Measurements from ENCODE around the gene FA2H. TPM values are rescaled to one million over a fixed set of nuclear protein-coding genes. Genes with fewer than 3 reads are reported as not detected.
"Not testable (repeated sequence)": the region's sequence is repeated elsewhere in the genome, so short reads cannot be mapped to it uniquely, and the experiment has no call there.

FA2H gene
- 1 to 10 TPM in 1 of 3 donors, under 1 TPM in 1, not detected in 1; 0.33 to 1.8 TPM for total RNA-seq

- H3K27ac ChIP-seq: peak within 1 kb of the TSS; percentile 35
- no peaks in the 10 kb centered on the region for H3K36me3 ChIP-seq
- DNase-seq (ENCODE audit: low spot score in 2 of 2): peak; percentile 87
- peak within 1 kb of the TSS; percentile 25 to 74 (median 61) for H3K4me3 ChIP-seq
- no peaks in the 10 kb centered on the region for H3K9me3 ChIP-seq
- intact Hi-C loops (cut with DNase I; ENCODE audit: low total_unique reads): no loop called here
- H3K4me1 ChIP-seq: no peaks in the 10 kb centered on the region
- H3K27me3 ChIP-seq: no peaks in the 10 kb centered on the region
- TF ChIP-seq POLR2A (IDR thresholded peaks at IDR 0.05) (no peak), CTCF (IDR thresholded peaks at IDR 0.05) (peak in 2 of 3 donors; percentile 25 to 28)
Measured at GRCh38 chr16:74774223-74775139, at the start of gene FA2H. Gene FA2H (minus strand): TSS chr16:74774820. CDS start chr16:74774755, 65 bp downstream.

GRCh38 chr16:74817851-74818250, 43.2 kb upstream of the FA2H start:
- H3K27me3 ChIP-seq: no peaks in the 10 kb centered on the region
- H3K27ac ChIP-seq: no peak overlapping the region
- no peak for DNase-seq (ENCODE audit: low spot score in 2 of 2)
- no peaks in the 10 kb centered on the region for H3K9me3 ChIP-seq
- intact Hi-C loops (cut with DNase I; ENCODE audit: low total_unique reads): no loop called here
- no peaks in the 10 kb centered on the region for H3K36me3 ChIP-seq
- TF ChIP-seq POLR2A (IDR thresholded peaks at IDR 0.05) (no peak), POLR2AphosphoS5 (IDR thresholded peaks at IDR 0.05) (no peak), CTCF (IDR thresholded peaks at IDR 0.05) (no peak)
- H3K4me1 ChIP-seq: peaks cover 0 to 7% of the 10 kb centered on the region in 2 donors
- no peak overlapping the region for H3K4me3 ChIP-seq

GRCh38 chr16:74813109-74813641, 38.6 kb upstream of the FA2H start:
- TF ChIP-seq POLR2AphosphoS5 (IDR thresholded peaks at IDR 0.05) (no peak), CTCF (IDR thresholded peaks at IDR 0.05) (peak; percentile 73 to 91 (median 88)), POLR2A (IDR thresholded peaks at IDR 0.05) (no peak)
- H3K9me3 ChIP-seq: no peaks in the 10 kb centered on the region
- intact Hi-C loops (cut with DNase I; ENCODE audit: low total_unique reads): no loop called here
- no peak overlapping the region for H3K27ac ChIP-seq
- H3K4me1 ChIP-seq: peaks cover 0 to 8% of the 10 kb centered on the region in 2 donors
- DNase-seq (ENCODE audit: low spot score in 2 of 2): peak; percentile 51 to 79
- H3K27me3 ChIP-seq: no peaks in the 10 kb centered on the region
- H3K36me3 ChIP-seq: no peaks in the 10 kb centered on the region
- peak overlapping the region in 1 of 3 donors; percentile 45 for H3K4me3 ChIP-seq

GRCh38 chr16:74811911-74812310, 37.3 kb upstream of the FA2H start:
- TF ChIP-seq POLR2A (IDR thresholded peaks at IDR 0.05) (no peak), CTCF (IDR thresholded peaks at IDR 0.05) (no peak), POLR2AphosphoS5 (IDR thresholded peaks at IDR 0.05) (no peak)
- DNase-seq (ENCODE audit: low spot score in 2 of 2): no peak
- intact Hi-C loops (cut with DNase I; ENCODE audit: low total_unique reads): no loop called here

GRCh38 chr16:74811216-74811615, 36.6 kb upstream of the FA2H start:
- intact Hi-C loops (cut with DNase I; ENCODE audit: low total_unique reads); H3K9me3 ChIP-seq; H3K27me3 ChIP-seq; H3K4me3 ChIP-seq; H3K27ac ChIP-seq; H3K4me1 ChIP-seq; H3K36me3 ChIP-seq; DNase-seq (ENCODE audit: low spot score in 2 of 2): not testable (repeated sequence)

More at GRCh38 chr16:74811911-74812310, 37.3 kb upstream of the FA2H start:
- H3K4me3 ChIP-seq: no peak overlapping the region
- peaks cover 0 to 8% of the 10 kb centered on the region in 2 donors for H3K4me1 ChIP-seq
- no peak overlapping the region for H3K27ac ChIP-seq
- no peaks in the 10 kb centered on the region for H3K9me3 ChIP-seq
- no peaks in the 10 kb centered on the region for H3K27me3 ChIP-seq
- no peaks in the 10 kb centered on the region for H3K36me3 ChIP-seq
